ENCODE measurements around the gene MAP3K5.
A peak's percentile ranks its signal among the peaks of the same experiment; 100 is the strongest.
"Not testable (repeated sequence)": the region's sequence is repeated elsewhere in the genome, so short reads cannot be mapped to it uniquely, and the experiment has no call there.

The MAP3K5 gene

DNA sequence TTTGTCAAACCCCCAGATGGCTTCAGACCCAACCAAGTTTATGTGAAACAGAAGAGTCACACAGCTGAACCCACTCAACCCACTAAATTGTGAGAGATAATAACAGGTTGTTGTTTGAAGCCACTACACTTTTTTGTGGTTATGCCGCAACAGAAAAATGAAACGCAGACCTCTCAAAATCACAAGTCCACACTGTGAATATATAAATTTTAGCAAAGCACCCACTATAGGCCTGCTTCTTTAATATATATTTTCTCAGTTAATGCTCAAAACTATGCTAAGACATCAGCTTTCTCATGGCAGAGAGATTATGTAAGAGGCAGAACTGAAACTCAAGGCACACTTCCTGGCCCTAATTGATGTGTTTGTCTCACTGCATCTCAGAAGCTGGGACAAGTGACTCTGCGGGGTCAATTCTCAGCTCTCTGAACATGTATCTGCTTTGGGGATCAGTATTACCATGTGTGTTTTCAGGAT lies 27.7 kb downstream of the MAP3K5 start:
- no peak overlapping the region for H3K27ac ChIP-seq
- intact Hi-C loops (cut with DNase I; ENCODE audit: low total_unique reads) = no loop called here
- no peak for TF ChIP-seq CTCF (IDR thresholded peaks at IDR 0.05)
- DNase-seq = no peak
- peaks cover 0 to 82% (median 43%) of the 10 kb centered on the region in 4 donors for H3K4me1 ChIP-seq
- H3K36me3 ChIP-seq = no peaks in the 10 kb centered on the region
- H3K4me3 ChIP-seq = no peak overlapping the region
- no peaks in the 10 kb centered on the region for H3K27me3 ChIP-seq
- no peaks in the 10 kb centered on the region for H3K9me3 ChIP-seq

GRCh38 chr6:136763716-136764516 lies 28.4 kb downstream of the MAP3K5 start:
- Histone ChIP-seq H3K9me3 (no peaks in the 10 kb centered on the region), H3K27me3 (no peaks in the 10 kb centered on the region), H3K4me3 (no peak overlapping the region), H3K4me1 (peaks cover 0 to 84% (median 42%) of the 10 kb centered on the region in 4 donors), H3K36me3 (no peaks in the 10 kb centered on the region), H3K27ac (no peak overlapping the region)
- TF ChIP-seq CTCF (IDR thresholded peaks at IDR 0.05) = no peak
- DNase-seq = no peak
- intact Hi-C loops (cut with DNase I; ENCODE audit: low total_unique reads) = no loop called here

- intact Hi-C loops (cut with DNase I; ENCODE audit: low total_unique reads) = no loop called here
- Histone ChIP-seq H3K27ac (no peak overlapping the region), H3K4me3 (no peak overlapping the region), H3K9me3 (no peaks in the 10 kb centered on the region), H3K36me3 (no peaks in the 10 kb centered on the region), H3K4me1 (peaks cover 0 to 91% (median 42%) of the 10 kb centered on the region in 4 donors), H3K27me3 (no peaks in the 10 kb centered on the region)
- no peak for DNase-seq
- TF ChIP-seq CTCF (IDR thresholded peaks at IDR 0.05) = no peak
Observed at GRCh38 chr6:136763255-136763654, 29.0 kb downstream of the MAP3K5 start.

GRCh38 chr6:136762022-136762975 lies 30.0 kb downstream of the MAP3K5 start:
- no peak for DNase-seq
- Histone ChIP-seq H3K4me1 (peaks cover 0 to 92% (median 42%) of the 10 kb centered on the region in 4 donors), H3K27me3 (no peaks in the 10 kb centered on the region), H3K36me3 (no peaks in the 10 kb centered on the region), H3K4me3 (peak overlapping the region; percentile 24 to 27), H3K9me3 (no peaks in the 10 kb centered on the region), H3K27ac (peak overlapping the region; percentile 55 to 67)
- TF ChIP-seq CTCF (IDR thresholded peaks at IDR 0.05) = no peak
- intact Hi-C loops (cut with DNase I; ENCODE audit: low total_unique reads) = no loop called here

- intact Hi-C loops (cut with DNase I; ENCODE audit: low total_unique reads) = no loop called here
- no peak for TF ChIP-seq CTCF (IDR thresholded peaks at IDR 0.05)
- Histone ChIP-seq H3K27ac (peak overlapping the region; percentile 55 to 67), H3K36me3 (no peaks in the 10 kb centered on the region), H3K9me3 (no peaks in the 10 kb centered on the region), H3K4me1 (peaks cover 0 to 92% (median 43%) of the 10 kb centered on the region in 4 donors), H3K27me3 (no peaks in the 10 kb centered on the region), H3K4me3 (peak overlapping the region; percentile 24 to 27)
- no peak for DNase-seq
Observed at GRCh38 chr6:136761227-136761922, 30.9 kb downstream of the MAP3K5 start.

GRCh38 chr6:136760781-136761180 lies 31.5 kb downstream of the MAP3K5 start:
- H3K27me3 ChIP-seq; DNase-seq; intact Hi-C loops (cut with DNase I; ENCODE audit: low total_unique reads); H3K36me3 ChIP-seq; H3K9me3 ChIP-seq: not testable (repeated sequence)
- H3K4me1 ChIP-seq = peaks cover 0 to 92% (median 38%) of the 10 kb centered on the region in 4 donors
- peak overlapping the region in 1 of 2 donors; percentile 27 for H3K4me3 ChIP-seq
- H3K27ac ChIP-seq = peak overlapping the region; percentile 55 to 67
